ENCODE data around the gene RAB41. TPM values are rescaled to one million over a fixed set of nuclear protein-coding genes. Genes with fewer than 3 reads are reported as not detected.
A peak's percentile ranks its signal among the peaks of the same experiment; 100 is the strongest.
"Not testable (repeated sequence)": the region's sequence is repeated elsewhere in the genome, so short reads cannot be mapped to it uniquely, and the experiment has no call there.

Gene RAB41
- not detected in 2 replicates for total RNA-seq (2014; rRNA removed; shearing (Covaris generic))

DNA sequence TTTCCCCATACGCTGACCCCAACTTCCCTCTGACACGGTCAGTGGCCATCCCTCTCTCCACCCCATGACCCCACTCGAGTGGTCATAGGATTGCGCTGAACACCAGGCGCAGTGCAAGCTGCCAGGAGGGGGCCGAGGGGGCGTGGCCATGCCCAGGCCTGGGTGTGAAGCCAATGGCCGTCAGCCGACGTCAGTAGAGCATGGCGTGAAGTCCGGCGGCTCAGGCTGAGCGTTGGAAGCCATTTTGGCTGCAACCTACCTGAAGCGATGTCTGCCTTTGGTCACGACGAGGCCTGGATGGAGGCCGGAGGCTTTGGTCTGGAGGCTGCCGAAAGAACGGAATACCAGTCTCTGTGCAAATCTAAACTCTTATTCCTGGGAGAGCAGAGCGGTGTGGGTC is at the start of gene RAB41:
TSS of gene RAB41 (plus strand) at position 222 of the 400 bp plus-strand sequence. CDS start at position 268, 46 bp downstream.
- no peak for DNase-seq (ENCODE audit: low read depth)

GRCh38 chrX:70234355-70234754 is 47.6 kb upstream of the RAB41 start, which contains the start of gene AWAT1:
Gene AWAT1, plus strand, starts transcription at chrX:70234655. Its CDS starts 41 bp downstream, at chrX:70234696.
- DNase-seq (ENCODE audit: low read depth) = peak; percentile 8

DNA sequence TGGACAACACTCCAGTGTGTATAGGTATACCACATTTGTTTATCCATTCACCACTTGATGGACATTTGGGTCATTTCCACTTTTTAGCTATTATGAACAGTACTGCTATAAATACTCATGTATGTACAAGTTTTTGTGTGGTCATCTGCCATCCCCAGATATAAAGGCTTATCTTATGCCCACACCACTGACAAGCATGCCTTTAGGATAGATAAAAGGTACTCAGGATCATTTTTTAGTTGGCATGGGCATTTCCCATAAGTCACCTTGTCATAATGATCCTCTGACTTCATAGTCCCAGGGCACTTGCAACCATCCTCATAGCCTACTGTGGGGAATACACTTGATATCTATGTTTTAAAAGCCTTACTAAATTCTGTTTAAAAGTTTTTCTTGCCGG is 41.2 kb upstream of the RAB41 start:
- DNase-seq (ENCODE audit: low read depth) = no peak

DNA sequence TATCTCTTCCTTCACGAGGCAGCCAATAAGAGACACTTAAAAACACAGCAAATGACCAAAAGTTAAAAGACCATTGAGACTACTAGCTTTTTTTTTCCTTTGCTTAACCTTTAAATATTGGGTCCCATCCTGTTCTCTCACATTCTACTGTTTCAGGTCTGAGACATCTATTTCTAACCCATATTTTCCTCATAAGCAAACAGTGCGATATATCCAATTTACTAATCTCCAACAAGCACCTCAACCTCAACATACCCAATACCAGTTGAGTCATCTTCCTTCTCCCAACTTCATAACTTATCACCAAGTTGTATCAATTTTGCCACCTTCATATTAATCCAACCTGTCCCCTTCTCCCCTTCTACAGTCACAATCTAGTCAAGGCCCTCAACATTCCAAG is 40.5 kb upstream of the RAB41 start:
- no peak for DNase-seq (ENCODE audit: low read depth)

DNA sequence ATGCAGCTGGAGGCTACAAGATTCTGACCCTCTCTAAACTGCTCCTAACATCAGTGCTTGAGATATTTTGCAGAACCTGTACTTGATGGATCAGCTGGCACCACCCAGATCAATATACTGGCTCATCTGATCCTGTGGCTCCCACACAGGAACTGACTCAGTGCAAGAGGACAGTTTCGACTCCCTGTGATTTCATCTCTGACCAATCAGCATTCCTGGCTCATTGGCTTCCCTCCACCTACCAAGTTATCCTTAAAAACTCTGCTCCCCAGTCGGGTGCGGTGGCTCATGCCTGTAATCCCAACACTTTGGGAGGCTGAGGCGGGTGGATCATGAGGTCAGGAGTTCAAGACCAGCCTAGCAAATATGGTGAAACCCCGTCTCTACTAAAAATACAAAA is 38.4 kb upstream of the RAB41 start:
- DNase-seq (ENCODE audit: low read depth) = peak; percentile 48

DNA sequence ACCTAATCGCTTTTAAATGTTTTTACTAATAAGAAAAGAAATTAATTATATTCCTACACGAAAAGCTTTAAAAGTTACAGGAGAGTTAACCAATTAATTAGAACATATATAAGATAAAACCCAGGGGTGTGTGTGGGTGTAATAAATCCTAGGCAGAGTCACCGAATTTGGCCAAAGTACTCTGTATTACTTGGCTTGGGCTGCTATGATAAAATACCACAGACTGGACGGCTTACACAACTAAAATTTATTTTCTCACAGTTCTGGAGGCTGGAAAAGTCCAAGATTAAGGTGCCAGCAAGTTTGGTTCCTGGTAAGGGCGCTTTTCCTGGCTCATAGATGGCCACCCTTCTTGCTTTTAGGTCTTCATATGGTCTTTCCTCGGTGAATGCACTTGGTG is 37.1 kb upstream of the RAB41 start:
- no peak for DNase-seq (ENCODE audit: low read depth)

DNA sequence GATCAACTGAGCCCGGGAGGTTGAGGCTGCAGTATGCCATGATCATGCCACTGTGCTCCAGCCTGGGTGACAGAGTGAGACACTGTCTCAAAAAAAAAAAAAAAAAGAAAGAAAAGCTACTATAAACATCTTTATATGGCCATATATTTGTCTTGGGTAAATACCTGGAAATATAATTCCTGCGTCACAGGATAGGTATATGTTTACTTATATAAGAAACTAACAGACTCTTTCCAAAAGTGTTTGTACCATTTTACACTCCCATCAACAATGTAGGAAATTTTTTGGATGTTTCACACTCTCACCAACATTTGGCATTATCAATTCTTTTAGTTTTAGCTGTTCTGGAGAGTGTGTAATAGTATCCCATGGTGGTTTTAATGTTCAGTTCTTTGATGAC is 34.7 kb upstream of the RAB41 start:
- no peak for DNase-seq (ENCODE audit: low read depth)

DNA sequence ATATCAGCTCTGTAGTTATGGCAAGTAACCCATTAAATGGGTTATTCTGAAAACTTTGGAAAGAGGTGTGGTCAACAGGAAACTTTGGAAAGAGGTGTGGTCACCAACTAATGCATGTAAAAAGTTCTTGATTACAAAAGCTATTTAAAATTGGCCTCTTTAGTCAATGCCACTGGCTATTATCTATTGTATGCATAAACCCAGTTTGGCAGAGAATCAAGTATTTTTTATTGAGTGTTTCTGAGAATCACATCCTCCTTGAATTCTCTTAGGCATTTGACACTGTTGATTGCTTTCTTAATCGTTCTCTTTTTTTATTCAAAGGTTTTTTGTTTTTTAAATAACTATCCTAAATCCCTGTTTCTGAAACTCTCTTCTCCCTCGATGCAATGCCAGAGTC is 29.5 kb upstream of the RAB41 start:
- DNase-seq (ENCODE audit: low read depth) = no peak

DNA sequence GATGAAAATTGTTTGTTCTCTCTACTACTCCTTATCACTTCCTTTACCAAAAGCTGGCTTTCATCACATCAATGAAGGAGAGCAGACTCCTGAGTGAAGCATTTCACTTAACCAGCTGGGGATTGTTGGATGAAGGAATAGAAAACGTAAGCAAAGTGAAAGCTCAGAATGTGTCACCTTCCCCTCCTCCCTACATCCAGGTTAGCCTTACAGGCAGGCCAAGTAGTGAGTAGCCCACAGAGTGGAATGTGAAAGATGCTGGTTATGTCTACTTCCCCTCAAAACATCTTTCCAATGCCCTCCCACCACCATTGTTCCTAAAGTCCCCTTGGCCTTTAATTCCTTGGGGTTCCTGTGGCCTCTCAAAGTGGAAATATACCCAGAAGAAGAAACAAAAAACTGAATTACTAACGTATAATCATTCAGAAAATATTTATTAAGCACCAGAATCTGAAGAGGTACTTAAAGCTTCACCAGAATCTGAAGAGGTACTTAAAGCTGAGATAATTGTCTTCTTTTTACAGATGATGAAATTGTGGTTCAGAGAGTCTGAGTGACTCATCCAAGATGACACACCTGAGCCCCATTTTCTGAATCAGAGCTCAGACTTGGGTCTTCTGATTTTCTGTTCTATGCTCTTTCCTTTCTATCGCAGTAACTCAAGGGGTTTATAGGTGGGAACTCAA is 28.5 kb upstream of the RAB41 start:
- DNase-seq (ENCODE audit: low read depth) = peak; percentile 70

GRCh38 chrX:70254063-70254400 is 27.9 kb upstream of the RAB41 start:
- peak; percentile 70 for DNase-seq (ENCODE audit: low read depth)

DNA sequence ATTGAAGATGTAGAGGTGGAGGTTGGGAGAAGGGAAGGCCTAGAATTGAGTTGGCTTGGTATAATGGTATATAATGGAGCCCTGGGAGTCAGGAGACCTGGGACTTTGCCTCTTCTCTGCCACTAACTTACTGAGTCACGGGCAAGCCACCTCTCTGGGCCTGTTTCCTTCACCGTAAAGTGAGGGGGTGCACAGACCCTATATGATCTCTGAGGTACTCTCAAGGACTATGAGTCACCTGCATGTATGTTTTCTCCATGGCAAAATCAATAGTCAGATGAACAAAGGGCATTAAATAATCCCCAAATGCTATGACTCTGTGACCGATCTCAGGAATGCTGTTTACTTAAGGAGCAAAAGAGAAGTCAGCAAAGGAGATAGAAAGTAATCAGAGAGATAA is 27.1 kb upstream of the RAB41 start:
- DNase-seq (ENCODE audit: low read depth) = no peak

GRCh38 chrX:70255452-70255851 is 26.5 kb upstream of the RAB41 start:
- DNase-seq (ENCODE audit: low read depth) = no peak

DNA sequence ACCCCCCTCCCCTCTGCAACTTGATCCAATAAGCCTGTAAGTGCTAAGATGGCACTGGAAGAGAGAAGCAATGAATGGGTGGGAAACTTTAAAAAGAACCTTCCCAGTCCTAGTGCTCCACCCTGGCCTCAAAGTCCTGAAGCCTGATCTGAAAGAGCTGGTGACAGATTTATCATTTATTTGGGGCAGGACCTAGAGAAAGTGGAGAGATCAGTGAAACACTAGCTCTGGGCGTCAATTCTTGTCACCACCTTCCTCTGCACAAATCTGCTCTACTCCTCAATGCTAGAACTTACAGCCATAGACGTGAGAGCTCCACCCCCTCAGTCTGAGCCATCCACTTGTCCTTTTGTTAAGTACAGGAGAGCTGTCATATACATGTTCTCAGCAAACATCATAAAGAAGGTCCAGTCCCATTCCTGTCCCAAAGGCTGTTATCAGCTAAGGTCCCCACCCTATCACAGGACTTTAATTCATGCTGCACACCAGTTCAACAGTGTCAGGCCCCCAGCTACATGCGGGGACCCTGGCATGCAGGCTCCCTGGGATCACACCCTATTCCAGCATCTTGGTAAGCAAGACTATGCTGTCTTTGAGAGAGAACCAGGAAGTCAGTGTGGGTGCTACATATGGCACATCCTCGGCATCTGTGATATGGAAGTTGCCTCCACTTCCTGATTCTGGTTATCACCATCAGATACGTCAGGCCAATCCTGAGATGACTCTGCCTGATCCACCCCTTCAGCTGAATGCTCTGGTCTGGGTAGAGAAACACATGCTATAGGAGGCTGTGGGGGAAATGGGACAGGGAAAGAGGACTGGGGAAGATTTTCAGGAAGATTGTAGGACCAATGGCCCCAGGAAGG is 24.3 kb upstream of the RAB41 start:
- DNase-seq (ENCODE audit: low read depth) = no peak

- no peak for DNase-seq (ENCODE audit: low read depth)
Observed at GRCh38 chrX:70260104-70260503, 21.9 kb upstream of the RAB41 start, which contains the start of gene P2RY4. Gene P2RY4, minus strand, starts transcription at chrX:70260204. Its CDS starts 580 bp downstream, at chrX:70259624.

- DNase-seq (ENCODE audit: low read depth) = peak; percentile 51
Observed at GRCh38 chrX:70262952-70263567, 18.9 kb upstream of the RAB41 start.

DNA sequence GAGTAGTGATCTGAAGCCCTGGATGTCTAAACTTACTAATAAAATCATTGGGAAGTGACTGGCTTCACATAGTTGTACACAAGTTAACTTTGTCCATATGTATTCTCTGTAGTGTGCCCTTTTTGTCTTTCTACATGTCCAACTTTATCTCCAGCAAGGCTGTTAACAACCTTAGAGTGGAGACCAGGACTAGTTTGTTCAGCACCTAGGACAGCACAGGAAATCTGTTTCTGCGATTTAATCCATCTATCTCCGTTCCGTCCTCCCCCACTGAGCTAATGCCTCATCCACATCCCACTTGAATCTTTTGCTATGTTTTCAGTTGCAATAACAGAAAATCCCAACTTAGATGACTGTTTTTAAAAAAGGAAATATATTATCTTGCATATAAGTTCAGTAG is 17.2 kb upstream of the RAB41 start:
- no peak for DNase-seq (ENCODE audit: low read depth)

DNA sequence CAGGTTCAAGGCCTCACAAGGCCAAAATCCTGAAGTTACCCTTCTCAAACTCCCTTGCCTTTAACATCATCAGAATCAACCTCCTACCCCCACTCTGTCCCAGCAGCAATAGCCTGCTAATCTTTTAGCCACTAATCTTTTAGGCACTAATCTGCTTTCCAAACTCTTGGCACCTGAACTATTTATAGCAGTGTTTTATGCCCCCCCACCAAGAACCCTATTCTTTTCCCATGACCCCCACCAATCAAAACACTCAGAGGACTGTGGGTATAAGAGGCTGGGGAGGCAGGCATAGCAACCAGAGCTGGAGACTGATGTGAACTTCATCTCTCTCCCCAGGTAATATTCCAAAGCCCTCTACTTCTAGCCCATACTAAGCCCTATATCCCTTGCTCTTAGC is 13.9 kb upstream of the RAB41 start, which contains the start of gene ARR3:
TSS of gene ARR3 (plus strand) at position 301 of the 400 bp plus-strand sequence. CDS start 1,052 bp downstream, outside the sequence.
- DNase-seq (ENCODE audit: low read depth) = no peak

GRCh38 chrX:70274029-70274428 is 7.9 kb upstream of the RAB41 start:
- DNase-seq (ENCODE audit: low read depth) = not testable (repeated sequence)

DNA sequence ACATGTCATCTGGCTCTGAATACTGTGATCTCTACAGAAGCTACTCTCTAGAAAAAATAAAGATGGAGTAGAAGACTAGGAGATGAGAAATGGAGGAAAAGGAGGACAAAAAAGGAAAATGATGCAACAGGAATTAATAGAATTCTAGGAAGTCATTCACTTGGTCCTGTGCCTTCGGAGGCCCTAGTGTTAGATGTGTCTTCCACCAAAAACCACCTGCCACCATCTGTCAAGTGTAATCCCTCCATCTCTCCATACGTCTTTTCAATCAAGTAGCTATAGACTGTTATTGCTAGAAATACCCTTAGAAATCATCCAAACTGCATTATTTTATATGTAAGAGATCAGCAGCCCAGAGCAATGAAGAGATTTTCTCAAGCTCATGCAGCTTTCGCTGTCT is 2.9 kb upstream of the RAB41 start:
- no peak for DNase-seq (ENCODE audit: low read depth)

- DNase-seq (ENCODE audit: low read depth) = no peak
Observed at GRCh38 chrX:70280573-70280972, 1.4 kb upstream of the RAB41 start.

GRCh38 chrX:70289168-70289792 is 7.3 kb downstream of the RAB41 start:
- peak; percentile 11 for DNase-seq (ENCODE audit: low read depth)
